ENCODE results near the gene THAP2. TPM values are rescaled to one million over a fixed set of nuclear protein-coding genes. Genes with fewer than 3 reads are reported as not detected.

THAP2 gene
- total RNA-seq, 6 experiments from 2014 or later: 3.8 to 5.1 (median 4.4) TPM

DNA sequence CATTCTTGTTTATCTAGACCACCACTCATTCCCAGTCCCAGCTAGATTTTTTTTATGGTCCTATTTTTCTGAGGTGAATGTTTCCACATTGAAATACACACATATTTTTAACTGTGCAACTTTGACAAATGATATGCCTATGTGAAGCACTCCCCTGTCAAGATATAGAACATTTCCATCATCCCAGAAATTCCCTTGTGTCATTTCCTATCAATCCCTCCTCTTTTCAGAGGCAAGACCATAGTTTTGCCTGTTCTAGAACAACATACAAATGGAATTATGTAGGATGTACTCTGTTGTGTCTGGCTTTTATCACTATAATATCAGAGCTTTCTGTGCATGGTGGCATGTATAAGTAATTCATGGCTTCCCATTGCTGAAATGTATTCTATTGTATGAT, 54.5 kb downstream of the THAP2 start:
- H3K4me1 Mint-ChIP-seq (ENCODE audit: low read depth): peaks cover 12% of the 10 kb centered on the region
- H3K27ac Mint-ChIP-seq: no peak overlapping the region
- H3K9me3 Mint-ChIP-seq: no peaks in the 10 kb centered on the region
- TF ChIP-seq, protein P1, sequence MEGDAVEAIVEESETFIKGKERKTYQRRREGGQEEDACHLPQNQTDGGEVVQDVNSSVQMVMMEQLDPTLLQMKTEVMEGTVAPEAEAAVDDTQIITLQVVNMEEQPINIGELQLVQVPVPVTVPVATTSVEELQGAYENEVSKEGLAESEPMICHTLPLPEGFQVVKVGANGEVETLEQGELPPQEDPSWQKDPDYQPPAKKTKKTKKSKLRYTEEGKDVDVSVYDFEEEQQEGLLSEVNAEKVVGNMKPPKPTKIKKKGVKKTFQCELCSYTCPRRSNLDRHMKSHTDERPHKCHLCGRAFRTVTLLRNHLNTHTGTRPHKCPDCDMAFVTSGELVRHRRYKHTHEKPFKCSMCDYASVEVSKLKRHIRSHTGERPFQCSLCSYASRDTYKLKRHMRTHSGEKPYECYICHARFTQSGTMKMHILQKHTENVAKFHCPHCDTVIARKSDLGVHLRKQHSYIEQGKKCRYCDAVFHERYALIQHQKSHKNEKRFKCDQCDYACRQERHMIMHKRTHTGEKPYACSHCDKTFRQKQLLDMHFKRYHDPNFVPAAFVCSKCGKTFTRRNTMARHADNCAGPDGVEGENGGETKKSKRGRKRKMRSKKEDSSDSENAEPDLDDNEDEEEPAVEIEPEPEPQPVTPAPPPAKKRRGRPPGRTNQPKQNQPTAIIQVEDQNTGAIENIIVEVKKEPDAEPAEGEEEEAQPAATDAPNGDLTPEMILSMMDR (IDR thresholded peaks at IDR 0.05): no peak
- no peak for DNase-seq
- no peaks in the 10 kb centered on the region for H3K36me3 Mint-ChIP-seq (ENCODE audit: low read depth)
- 0 out of 2 replicates have a peak, but pooled peaks cover 1% of the 10 kb centered on the region for H3K27me3 Mint-ChIP-seq (ENCODE audit: insufficient read depth)
- H3K4me3 Mint-ChIP-seq: no peak overlapping the region

DNA sequence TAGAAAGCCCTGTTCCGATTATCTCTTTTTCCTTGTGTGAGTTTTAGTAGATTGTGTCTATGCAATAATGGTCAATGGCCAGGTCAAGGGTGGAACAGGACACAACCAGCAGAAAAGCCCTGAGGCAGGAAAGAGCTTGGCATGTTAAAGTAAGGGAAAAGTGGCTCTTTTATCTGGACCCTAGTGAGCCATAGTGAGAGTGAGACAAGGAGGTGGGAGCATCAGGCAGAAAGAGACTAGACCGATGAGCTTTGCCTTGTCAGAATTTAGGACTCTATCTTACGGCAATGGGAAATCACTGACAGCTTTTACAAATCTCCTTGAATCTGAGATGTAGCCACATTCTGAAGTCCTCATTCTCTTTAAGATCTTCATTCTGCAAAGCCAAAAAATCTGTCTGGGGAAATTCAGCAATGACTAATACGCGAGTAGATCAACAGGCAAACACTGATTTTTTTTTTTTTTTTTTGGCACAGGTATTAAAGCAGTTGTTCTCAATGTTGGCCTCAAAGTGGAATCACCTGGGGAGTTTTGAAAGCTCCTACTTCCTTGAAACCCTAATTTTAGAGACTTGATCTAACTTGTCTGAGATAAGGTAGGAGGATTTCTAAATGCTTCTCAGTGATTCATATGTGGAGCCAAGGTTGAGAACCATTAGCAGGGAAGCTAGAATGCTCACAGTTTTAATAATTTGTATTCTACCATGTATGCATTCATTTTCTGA, 55.7 kb downstream of the THAP2 start:
- no peak overlapping the region for H3K27ac Mint-ChIP-seq
- no peaks in the 10 kb centered on the region for H3K9me3 Mint-ChIP-seq
- TF ChIP-seq, protein P1 (IDR thresholded peaks at IDR 0.05): no peak

DNA sequence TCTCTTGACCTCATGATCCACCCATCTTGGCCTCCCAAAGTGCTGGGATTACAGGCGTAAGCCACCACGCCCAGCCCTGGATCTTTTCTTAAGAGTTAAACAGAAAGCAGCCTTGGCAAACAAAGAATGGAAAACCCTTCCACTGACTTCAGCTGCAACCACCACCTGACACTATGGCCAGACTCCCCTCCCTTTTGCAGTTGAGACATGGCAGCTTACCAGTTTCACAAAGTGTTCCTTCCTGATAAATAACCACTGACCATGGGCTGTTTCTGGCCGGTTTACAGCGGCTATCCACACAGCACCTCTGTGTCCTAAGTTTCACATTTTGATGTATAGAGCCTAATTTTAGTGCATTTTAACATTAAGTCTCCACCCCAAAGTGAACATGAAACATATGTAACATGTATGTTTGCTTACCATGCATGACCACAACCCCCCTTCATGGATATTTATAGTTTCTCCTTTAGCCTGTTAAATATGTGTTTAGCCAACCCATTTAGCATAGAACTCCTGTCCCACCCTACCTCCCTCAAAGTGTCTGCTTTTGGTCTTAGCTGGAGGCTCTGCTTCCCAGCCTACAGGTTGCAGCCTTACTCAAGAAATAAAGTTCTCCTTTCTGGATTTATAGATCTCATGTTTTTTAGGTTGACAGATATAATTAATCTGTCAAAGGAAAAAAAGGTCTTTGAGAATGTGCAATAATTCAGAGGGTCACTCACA, 57.8 kb downstream of the THAP2 start:
- 0 out of 2 replicates have a peak, but pooled peaks cover 1% of the 10 kb centered on the region for H3K27me3 Mint-ChIP-seq (ENCODE audit: insufficient read depth)
- TF ChIP-seq, protein P1 (IDR thresholded peaks at IDR 0.05): no peak
- DNase-seq: no peak

More for the DNA sequence above, 55.7 kb downstream of the THAP2 start:
- H3K4me3 Mint-ChIP-seq: no peak overlapping the region
- H3K27me3 Mint-ChIP-seq (ENCODE audit: insufficient read depth): 0 out of 2 replicates have a peak, but pooled peaks cover 1% of the 10 kb centered on the region
- DNase-seq: no peak
- peaks cover 12% of the 10 kb centered on the region for H3K4me1 Mint-ChIP-seq (ENCODE audit: low read depth)
- no peaks in the 10 kb centered on the region for H3K36me3 Mint-ChIP-seq (ENCODE audit: low read depth)

DNA sequence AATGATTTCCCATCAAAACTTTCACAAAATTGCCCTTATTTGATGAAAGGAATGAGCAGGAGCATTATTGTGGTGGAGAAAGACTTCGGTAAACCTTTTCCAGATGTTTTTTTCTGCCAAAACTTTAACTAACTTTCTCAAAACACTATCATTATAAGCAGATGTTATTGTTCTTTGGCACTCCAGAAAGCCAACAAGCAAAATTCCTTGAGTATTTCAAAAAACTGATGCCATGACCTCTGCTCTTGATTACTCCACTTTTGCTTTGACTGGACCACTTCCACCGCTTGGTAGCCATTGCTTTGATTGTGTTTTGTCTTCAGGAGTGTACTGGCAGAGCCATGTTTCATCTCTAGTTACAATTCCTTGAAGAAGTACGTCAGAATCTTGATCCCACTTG, 60.9 kb downstream of the THAP2 start:
- Mint-ChIP-seq H3K9me3 (no peaks in the 10 kb centered on the region), H3K27ac (no peak overlapping the region)
- DNase-seq: no peak

More for the DNA sequence above, 57.8 kb downstream of the THAP2 start:
- Mint-ChIP-seq H3K9me3 (no peaks in the 10 kb centered on the region), H3K27ac (no peak overlapping the region), H3K4me3 (no peak overlapping the region), H3K4me1 (ENCODE audit: low read depth) (peaks cover 12% of the 10 kb centered on the region), H3K36me3 (ENCODE audit: low read depth) (peaks cover 4% of the 10 kb centered on the region; the same call in 1 of the 2 replicates)

DNA sequence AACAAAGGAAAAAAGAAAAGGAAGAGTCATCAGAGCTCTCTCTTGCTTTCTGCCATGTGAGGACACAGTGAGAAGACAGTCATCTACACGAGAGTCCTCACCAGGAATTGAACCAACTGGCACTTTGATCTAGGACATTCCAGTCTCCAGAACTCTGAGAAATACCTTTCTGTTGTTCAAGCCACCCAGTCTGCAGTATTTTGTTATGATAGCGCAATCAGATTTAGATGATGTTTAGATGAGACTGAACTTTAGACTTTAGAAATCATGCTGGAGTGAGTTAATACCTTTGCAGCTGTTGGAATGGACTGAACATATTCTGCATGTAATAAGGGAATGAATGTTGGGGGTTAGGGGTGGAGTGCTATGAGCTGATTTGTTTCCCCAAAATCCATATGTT, 62.4 kb downstream of the THAP2 start:
- peaks cover 8% of the 10 kb centered on the region for H3K36me3 Mint-ChIP-seq (ENCODE audit: low read depth)
- H3K4me1 Mint-ChIP-seq (ENCODE audit: low read depth): peaks cover 13% of the 10 kb centered on the region
- no peak for DNase-seq
- no peak overlapping the region for H3K27ac Mint-ChIP-seq
- H3K9me3 Mint-ChIP-seq: no peaks in the 10 kb centered on the region
- no peak overlapping the region for H3K4me3 Mint-ChIP-seq
- TF ChIP-seq, protein P1 (IDR thresholded peaks at IDR 0.05): no peak
- no peaks in the 10 kb centered on the region for H3K27me3 Mint-ChIP-seq (ENCODE audit: insufficient read depth)

More for the DNA sequence above, 60.9 kb downstream of the THAP2 start:
- TF ChIP-seq, protein P1 (IDR thresholded peaks at IDR 0.05): no peak
- Mint-ChIP-seq H3K4me1 (ENCODE audit: low read depth) (peaks cover 4% of the 10 kb centered on the region), H3K27me3 (ENCODE audit: insufficient read depth) (no peaks in the 10 kb centered on the region), H3K4me3 (no peak overlapping the region), H3K36me3 (ENCODE audit: low read depth) (peaks cover 4% of the 10 kb centered on the region; the same call in 1 of the 2 replicates)

All from HFFc6 (cell line).